Stimulated activated CD4-positive, alpha-beta T cell treated with anti-CD3 and anti-CD28 coated beads, Interleukin-4, amount 100 ng/mL, for 48 hours (primary cell): ENCODE data around the gene NFS1.

Experiments used
- DNase-seq, 2 donors: peaks; one replicate each; pipeline ENCODE4 v3.0.0-alpha.2; 2020; ENCODE audit warnings: low read depth in 2 of 2

Gene NFS1

DNA sequence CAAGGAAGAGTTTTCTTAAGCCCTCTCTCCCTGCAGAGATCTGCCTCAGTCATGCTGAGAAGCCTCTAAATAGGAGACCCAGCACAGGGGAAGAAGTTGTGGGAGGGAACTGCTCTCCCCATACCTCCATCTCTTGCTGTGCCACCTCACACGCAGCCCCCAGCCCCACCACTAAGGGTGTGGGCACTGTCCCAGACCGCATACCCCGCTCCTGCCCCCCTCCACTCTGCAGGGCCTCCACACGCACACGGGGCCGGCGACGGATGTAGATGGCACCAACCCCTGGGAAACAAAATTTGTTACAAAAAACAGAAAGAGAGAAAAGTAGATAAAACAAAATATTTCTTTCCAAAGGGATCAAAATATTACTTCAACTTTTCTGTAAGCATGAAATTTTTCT, 24.2 kb downstream of the NFS1 start:
- no peak for DNase-seq

DNA sequence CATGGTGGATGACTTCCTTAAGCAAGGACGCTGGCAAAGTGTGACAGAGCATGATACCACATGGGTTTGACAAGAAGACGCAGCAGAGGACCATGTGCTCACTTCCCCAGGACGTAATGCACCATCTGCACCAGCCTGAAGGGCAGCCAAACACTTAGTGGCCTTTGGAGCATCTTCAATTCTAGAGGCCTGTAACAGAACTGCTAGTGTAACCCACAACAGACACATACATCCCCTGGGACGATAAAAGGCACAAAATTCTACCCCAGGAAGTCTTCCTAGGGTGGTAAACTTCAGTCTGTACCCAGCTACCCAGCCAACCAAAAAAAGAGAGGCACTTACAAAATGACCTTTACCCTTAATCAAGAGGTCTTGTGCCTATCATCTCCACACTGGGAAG, 25.3 kb downstream of the NFS1 start:
- no peak for DNase-seq

- no peak for DNase-seq
Measured at GRCh38 chr20:35669681-35670080, 29.5 kb downstream of the NFS1 start.

- DNase-seq: no peak
Measured at GRCh38 chr20:35669221-35669620, 29.9 kb downstream of the NFS1 start.

DNA sequence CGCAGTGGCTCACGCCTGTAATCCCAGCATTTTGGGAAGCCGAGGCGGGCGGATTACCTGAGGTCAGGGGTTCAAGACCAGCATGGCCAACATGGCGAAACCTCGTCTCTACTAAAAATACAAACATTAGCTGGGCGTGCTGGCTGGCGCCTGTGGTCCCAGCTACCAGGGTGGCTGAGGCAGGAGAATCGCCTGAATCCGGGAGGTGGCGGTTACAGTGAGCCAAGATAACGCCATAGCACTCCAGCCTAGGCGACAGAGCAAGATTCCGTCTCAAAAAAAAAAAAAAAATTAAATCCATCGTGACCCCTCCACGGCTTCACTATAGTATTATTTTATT, 33.2 kb downstream of the NFS1 start:
- no peak for DNase-seq

DNA sequence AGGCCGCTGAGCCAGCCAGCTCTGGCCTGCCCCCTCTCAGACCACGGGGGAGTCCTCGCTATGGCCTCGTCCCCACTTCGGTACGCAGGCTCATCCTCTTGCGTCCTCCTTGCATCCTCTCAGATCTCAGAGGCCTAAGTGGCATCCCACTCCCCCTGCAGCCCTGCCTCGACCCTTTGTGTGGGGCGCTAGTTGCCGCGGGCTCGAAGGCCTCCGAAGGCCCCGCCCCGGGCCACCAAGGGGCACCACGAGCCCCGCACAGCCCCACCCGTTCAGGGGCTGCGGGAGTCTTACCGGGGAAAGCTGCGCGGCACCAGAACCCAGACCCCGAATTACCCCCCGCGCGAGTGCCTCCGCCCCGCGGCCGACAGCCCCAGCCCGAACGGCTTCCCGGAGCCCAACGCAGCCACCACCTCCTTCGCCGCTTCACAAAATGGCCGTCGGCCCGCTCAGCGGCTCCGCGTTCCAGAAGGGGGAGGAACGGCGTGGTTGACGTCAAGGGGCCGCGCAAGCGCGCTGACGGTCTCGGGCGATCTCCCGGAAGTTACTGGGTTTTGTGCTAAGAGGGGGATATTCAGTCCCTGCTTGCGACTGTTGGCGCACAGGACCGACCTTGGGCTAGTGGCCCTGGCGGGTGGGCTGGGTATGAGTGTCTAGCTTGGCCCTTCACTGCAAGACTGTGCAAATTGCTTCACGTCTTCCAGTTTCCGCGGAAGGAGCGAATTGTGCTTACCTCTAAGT, 34.5 kb downstream of the NFS1 start, which contains the start of the genes CPNE1 and RBM12:
Gene CPNE1, minus strand, starts transcription at position 435 of the 741 bp plus-strand sequence. CDS start 31,977 bp downstream, outside the sequence.
Gene RBM12, minus strand, starts transcription at position 435 of the 741 bp plus-strand sequence. CDS start 9,578 bp downstream, outside the sequence.
- DNase-seq: peak; percentile 88 to 90

DNA sequence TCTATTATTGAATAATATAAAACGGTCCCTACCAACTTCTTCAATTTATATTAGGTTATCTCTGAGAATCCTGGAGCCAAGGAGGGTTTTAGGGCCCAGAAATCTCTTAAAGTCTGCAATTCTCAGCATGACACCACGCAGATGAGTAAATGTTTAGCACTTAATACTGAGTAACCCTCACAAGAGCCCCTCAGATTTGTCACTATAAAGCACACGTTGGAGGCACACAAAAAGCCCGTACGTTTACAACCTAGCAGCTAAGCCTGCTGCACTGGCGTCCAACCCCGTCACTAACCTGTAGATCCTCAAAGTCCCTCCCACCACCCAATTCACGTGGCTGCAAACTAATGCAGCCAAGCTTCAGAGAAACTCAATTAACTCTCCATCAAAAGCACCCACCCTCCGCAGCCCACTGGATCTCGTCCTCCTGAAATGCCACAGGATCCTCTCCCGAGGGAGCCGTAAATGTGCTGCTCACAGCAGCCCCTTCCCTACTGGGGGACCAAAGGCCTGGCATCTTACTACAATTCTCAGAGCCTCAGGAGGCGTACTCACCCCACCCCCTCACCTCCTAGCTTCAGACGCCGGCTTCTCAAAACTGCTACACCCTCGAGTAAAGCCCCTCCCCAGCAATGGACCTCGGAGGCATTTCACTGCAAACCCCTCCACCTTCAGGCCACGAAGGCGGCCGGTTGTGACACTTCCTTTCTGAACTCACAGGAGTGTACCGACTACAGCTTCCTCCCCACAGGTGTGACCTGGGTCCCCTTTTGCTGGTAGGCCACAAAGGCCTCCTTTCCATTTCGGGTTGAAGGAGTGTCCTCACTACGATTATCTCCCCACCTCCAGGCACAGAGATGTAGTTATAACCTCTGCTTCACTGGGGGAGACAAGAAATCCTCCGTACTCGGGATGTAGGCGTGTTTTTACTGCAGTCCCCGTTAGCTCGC, 35.4 kb downstream of the NFS1 start:
- DNase-seq: peak; percentile 35 to 40

DNA sequence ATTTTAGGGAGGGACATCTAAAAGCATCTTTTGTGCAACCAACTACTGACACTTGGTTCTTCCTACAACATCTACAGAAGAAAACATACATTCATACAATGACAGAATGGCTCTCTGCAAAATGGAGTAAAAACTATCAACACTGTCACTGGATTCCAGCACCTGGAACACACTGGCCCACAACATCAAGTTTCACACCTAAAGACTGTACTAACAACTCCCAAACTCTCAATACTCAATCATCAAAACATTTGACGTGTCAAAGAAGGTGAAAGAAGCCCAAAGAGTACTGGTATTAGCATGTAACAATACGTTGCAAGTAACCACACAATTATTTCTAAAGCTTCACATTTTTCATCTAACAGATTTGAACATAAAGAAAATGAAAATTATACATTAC, 36.6 kb downstream of the NFS1 start:
- no peak for DNase-seq

DNA sequence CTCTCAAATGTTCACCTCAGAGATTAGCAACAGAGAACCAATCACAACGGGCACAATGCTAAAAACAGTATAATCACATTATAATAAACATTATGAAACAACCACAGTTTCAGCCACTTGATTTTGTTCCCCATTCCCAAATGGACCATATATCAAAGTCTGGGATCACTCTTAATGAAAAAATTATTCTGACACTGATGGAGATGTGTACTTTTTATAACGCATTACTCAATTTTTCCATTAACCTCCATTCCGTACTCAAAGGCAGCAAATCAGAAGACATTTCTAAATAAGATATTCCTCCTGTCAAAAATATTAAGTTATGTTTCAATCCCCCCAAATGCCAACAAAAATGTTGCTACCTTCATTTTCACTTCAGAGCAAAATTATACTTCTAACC, 37.2 kb downstream of the NFS1 start:
- DNase-seq: no peak

DNA sequence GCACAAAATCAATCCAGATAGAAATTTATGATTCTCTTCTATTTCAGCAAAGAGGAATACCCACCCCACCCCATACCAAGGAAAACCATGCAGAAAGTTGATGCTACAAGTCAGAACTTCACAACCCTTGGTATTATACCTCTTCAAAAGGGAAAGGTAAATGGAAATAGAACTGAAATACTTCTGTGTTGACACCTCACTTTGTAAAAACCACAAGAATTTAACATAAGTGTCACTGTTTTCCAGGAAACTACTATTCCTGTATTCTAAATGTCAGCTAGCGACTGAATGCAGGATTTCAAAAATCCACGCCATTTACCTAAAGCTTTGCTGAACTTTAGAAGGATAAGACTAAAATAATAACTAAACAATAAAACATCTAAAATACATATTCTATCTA, 38.1 kb downstream of the NFS1 start:
- DNase-seq: no peak

- peak; percentile 15 to 19 for DNase-seq
Measured at GRCh38 chr20:35660122-35660937, 38.8 kb downstream of the NFS1 start.

DNA sequence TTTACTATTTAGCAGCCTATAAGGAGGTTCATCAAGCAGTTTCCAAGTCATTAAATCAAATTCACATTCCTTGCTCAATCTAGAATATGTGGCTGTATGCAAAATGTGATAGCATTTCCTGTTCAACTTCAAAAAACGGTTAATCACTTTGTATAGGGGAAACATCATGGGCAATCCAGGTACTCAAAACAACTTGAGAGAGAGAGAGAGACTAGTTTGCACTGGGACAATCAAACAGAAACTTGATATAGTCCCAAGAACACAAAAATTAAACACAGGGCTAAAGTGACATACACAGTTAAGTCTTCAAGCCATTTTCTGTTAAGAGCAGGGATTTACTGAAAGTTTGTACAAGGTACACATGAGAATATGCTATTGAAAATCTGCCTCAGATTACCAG, 41.9 kb downstream of the NFS1 start:
- no peak for DNase-seq

DNA sequence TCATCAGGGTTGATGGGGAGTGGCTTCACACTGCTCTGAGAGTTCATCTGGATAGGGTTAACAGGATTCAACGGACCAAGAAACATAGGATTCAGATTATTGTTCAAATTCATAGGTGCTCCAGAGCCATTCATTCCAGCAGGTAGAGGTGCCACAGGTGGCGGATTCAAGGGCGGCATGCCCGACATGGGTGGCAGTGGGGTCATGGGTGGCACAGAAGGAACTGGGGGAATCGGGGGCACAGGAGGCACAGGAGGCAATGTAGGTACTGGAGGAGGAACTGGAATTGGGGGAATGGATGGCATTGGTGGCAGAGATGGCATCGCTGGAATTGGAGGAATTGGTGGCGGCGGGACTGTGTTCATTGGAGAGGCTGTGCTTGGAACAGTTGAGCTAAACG, 44.7 kb downstream of the NFS1 start:
- no peak for DNase-seq

DNA sequence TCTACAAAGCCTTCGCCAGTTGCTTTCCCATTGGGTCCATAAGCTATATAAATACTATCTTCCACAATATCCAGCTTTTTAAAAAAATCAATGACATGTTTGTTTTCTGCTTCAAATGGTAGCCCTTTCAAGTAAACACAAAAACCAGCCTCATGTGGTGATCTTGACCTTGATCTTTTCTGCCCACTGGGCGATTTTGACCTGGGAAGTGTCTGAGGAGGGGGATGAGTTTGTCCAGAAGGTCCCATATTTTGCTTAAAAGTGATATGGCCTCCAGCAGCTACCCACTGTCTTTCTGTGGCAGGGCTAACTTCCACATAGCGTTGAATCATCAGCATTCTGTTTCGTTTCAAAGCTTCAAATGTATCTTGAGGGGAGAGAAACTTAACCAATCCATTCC, 45.3 kb downstream of the NFS1 start:
- no peak for DNase-seq

DNA sequence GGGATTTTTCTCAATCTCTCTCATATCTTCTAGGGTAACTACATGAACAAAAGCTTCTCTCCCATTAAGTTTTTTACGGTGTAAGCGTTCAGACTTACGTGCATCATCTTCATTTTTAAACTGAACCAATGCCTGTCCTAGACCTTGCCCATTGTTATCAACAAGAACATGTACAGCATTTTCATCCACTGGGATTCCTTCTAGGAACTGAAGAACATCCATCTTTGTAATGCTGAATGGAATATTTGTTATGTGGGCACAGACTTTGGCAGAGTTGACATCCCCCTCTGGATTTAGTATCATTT, 45.8 kb downstream of the NFS1 start:
- no peak for DNase-seq

- no peak for DNase-seq
Measured at GRCh38 chr20:35652641-35653429, 46.3 kb downstream of the NFS1 start.

DNA sequence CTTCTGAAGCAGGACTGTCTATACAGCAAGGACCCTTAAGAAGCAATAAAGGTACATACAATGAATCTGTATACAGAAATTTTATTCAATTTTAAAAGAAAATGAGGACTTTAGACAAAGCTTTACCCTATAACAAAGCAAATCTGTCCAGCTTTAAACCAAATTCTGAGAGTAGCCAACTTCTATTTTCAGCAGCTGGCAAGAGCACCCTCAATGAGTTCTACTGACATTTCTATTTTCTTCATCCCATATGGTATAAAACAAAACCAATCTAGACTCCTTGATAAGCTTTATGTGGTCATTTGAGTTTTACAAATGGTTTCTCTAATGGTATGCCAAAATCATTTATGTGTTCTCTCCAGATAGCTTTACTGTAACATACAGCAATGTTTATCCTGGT, 47.2 kb downstream of the NFS1 start:
- DNase-seq: no peak

- DNase-seq: no peak
Measured at GRCh38 chr20:35650632-35651031, 48.5 kb downstream of the NFS1 start.

GRCh38 chr20:35648836-35649235, 50.3 kb downstream of the NFS1 start:
- no peak for DNase-seq

- no peak for DNase-seq
Measured at GRCh38 chr20:35644806-35645205, 54.3 kb downstream of the NFS1 start.

- no peak for DNase-seq
Measured at GRCh38 chr20:35643045-35643444, 56.1 kb downstream of the NFS1 start.
